Nephron progenitor cell (in vitro differentiated cells): ENCODE data around the gene NEIL1.

ENCODE experiments used
- DNase-seq: peaks from one replicate; pipeline ENCODE4 v3.0.0; 2021
- H3K27ac Mint-ChIP-seq: 2 replicates; pipeline ENCODE4 v1.8.0; 2021; ENCODE audit warnings: mild to moderate bottlenecking, moderate library complexity, mixed read lengths
- H3K27me3 Mint-ChIP-seq: 2 replicates; pipeline ENCODE4 v1.8.0; 2021; ENCODE audit warnings: mild to moderate bottlenecking, low read depth, mixed read lengths; ENCODE audit not compliant: poor library complexity
- H3K36me3 Mint-ChIP-seq: 2 replicates; pipeline ENCODE4 v1.8.0; 2021; ENCODE audit warnings: low read depth, mixed read lengths
- H3K4me1 Mint-ChIP-seq: 2 replicates; pipeline ENCODE4 v1.8.0; 2021; ENCODE audit warnings: mixed read lengths
- H3K4me3 Mint-ChIP-seq: 2 replicates; pipeline ENCODE4 v1.8.0; 2021; ENCODE audit warnings: mild to moderate bottlenecking, moderate library complexity, mixed read lengths
- H3K9me3 Mint-ChIP-seq: 2 replicates; pipeline ENCODE4 v1.8.0; 2021; ENCODE audit warnings: mild to moderate bottlenecking, moderate library complexity, mixed read lengths
- CTCF ChIP-seq: fragments of 200-600 bp; sonication (generic); IDR thresholded peaks from 2 replicates; pipeline ENCODE4 v1.5.0; 2021; ENCODE audit warnings: antibody characterized with exemption

The NEIL1 gene

DNA sequence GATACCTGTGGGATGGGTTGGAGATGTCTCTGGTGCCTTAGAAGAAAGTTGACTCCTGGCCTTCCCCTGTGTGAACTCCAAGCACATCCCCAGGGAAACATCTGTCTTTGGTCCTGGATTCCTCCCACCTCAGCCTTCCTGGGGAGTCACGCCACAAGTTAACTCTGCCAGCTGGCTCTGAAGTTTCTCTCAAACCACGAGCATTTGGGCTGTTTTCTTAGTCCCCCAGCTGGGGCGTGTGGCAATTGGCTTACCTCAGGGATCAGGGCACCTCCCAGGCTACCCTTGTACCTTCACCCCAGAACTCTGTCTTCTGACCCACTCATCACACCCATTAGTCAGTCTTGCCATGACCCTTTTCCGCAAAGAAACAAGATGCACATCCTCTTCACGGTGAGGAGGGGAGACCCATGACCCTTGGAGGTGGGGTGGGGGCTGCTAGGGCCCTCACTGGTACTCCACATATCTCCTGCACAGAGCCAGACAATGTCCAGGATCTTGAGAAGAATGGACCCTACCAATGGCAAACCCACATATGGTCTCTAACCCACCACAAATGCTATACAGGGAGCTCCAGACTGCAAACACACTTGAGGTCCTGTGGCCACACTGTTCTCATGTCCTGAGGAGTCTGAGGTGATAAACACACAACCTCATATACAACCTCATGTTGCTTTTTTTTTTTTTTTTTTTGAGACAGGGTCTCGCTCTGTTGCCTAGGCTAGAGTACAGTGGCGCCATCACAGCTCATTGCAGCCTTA lies 3.9 kb downstream of the NEIL1 start:
- Mint-ChIP-seq H3K4me1 (peaks cover 21% of the 10 kb centered on the region), H3K36me3 (peaks cover 10% of the 10 kb centered on the region), H3K9me3 (no peaks in the 10 kb centered on the region), H3K4me3 (no peak overlapping the region), H3K27me3 (peaks cover 36% of the 10 kb centered on the region), H3K27ac (peak overlapping the region; percentile 39)
- TF ChIP-seq CTCF, result no peak
- no peak for DNase-seq

DNA sequence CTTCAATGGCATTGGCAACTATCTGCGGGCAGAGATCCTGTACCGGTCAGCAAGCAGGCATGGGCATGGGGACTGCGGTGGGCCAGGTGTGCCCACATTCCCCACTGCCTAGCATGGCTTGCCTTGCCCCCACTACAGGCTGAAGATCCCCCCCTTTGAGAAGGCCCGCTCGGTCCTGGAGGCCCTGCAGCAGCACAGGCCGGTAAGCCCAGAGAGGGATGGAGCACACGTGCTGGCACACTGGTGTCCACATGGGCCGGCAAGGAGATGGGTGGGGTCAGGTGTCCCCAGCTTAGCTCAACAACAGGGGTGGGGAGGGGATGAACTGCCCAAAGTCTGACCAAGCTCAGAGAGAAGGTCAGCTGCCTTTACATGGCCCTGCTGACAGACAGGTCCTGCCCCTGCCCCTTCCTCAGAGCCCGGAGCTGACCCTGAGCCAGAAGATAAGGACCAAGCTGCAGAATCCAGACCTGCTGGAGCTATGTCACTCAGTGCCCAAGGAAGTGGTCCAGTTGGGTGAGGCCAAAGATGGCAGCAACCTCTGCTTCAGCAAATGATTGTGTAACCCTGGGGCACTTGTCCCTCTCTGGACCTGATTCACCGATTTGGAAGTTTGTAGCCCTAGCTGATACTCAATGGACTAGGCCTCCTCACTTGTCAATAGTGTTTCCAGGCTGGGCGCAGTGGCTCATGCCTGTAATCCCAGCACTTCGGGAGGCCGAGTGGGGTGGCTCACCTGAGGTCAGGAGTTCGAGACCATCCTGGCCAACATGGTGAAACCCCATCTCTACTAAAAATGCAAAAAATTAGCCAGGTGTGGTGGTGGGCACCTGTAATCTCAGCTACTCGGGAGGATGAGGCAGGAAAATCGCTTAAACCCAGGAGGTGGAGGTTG lies 5.6 kb downstream of the NEIL1 start:
- TF ChIP-seq CTCF, result no peak
- Mint-ChIP-seq H3K4me1 (peaks cover 16% of the 10 kb centered on the region), H3K27ac (no peak overlapping the region), H3K27me3 (peaks cover 24% of the 10 kb centered on the region), H3K36me3 (peaks cover 10% of the 10 kb centered on the region), H3K9me3 (no peaks in the 10 kb centered on the region), H3K4me3 (no peak overlapping the region)
- no peak for DNase-seq

DNA sequence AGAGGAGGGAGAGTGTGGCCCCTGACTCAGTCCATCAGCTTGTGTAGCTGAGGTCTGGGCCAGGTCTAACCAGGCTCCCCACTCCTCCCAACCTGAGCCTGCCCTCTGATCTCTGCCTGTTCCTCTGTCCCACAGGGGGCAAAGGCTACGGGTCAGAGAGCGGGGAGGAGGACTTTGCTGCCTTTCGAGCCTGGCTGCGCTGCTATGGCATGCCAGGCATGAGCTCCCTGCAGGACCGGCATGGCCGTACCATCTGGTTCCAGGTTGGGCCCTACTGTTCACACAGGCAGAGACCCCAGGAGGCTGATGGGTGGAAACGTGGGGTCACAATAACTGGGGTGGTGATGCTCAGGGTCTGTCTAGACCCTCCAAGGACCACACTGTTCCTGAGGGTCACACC lies 6.8 kb downstream of the NEIL1 start:
- no peak for TF ChIP-seq CTCF
- H3K9me3 Mint-ChIP-seq, result no peaks in the 10 kb centered on the region
- H3K27ac Mint-ChIP-seq, result no peak overlapping the region
- peaks cover 11% of the 10 kb centered on the region for H3K4me1 Mint-ChIP-seq
- no peak for DNase-seq
- peaks cover 20% of the 10 kb centered on the region for H3K27me3 Mint-ChIP-seq
- H3K36me3 Mint-ChIP-seq, result peaks cover 14% of the 10 kb centered on the region
- H3K4me3 Mint-ChIP-seq, result no peak overlapping the region

DNA sequence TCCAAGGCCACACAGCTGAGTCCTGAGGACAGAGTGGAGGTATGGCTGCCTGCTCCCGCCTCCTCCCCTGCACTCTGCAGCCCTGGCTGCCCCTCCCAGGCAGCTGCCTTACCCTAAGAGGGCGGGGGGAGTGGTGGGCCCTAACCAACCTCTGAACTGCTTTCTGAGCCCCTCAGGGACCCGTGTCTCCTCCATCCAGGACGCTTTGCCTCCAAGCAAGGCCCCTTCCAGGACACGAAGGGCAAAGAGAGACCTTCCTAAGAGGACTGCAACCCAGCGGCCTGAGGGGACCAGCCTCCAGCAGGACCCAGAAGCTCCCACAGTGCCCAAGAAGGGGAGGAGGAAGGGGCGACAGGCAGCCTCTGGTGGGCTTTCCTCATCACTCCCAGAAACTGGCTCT lies 7.6 kb downstream of the NEIL1 start:
- Mint-ChIP-seq H3K4me3 (no peak overlapping the region), H3K27me3 (peaks cover 17% of the 10 kb centered on the region), H3K36me3 (peaks cover 14% of the 10 kb centered on the region), H3K27ac (peak overlapping the region; percentile 87), H3K4me1 (peaks cover 11% of the 10 kb centered on the region), H3K9me3 (no peaks in the 10 kb centered on the region)
- TF ChIP-seq CTCF, result no peak
- no peak for DNase-seq

DNA sequence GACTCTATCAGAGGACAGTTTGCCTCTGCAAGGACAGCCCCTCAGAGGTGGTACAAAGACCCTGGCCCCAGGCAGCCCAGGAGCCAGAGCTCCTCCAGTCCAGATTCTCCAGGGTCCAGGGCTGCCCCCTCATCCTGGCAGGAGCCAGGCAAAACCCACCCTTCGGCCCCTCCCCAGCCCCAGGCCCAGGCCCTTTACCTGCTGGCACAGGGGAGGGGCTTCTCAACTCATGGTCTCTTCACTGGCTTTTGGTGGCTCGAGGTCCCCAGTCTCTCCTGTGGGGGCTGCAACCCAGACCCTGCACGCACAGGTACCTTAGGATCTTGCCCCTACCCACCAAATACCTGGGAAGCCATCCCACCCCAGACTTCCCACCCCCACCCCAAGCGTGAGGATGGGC lies 8.5 kb downstream of the NEIL1 start:
- Mint-ChIP-seq H3K36me3 (peaks cover 6% of the 10 kb centered on the region), H3K27me3 (peaks cover 8% of the 10 kb centered on the region), H3K27ac (no peak overlapping the region), H3K4me1 (peaks cover 7% of the 10 kb centered on the region), H3K4me3 (no peak overlapping the region), H3K9me3 (no peaks in the 10 kb centered on the region)
- no peak for DNase-seq
- TF ChIP-seq CTCF, result no peak
